Chondrocyte (in vitro differentiated cells): ENCODE measurements around the gene MBP. TPM values are rescaled to one million over a fixed set of nuclear protein-coding genes. Genes with fewer than 3 reads are reported as not detected.

Source experiments
- DNase-seq: peaks from one replicate; pipeline ENCODE4 v3.0.0; 2021; ENCODE audit warnings: mixed read lengths, low spot score
- H3K27ac Mint-ChIP-seq: one replicate; pipeline ENCODE4 v1.8.0; 2021; ENCODE audit warnings: mild to moderate bottlenecking, moderate library complexity, mixed read lengths; ENCODE audit not compliant: unreplicated experiment
- H3K27me3 Mint-ChIP-seq: 2 replicates; pipeline ENCODE4 v1.8.0; 2021; ENCODE audit warnings: low read depth, mixed read lengths
- H3K36me3 Mint-ChIP-seq: 2 replicates; pipeline ENCODE4 v1.8.0; 2021; ENCODE audit warnings: low read depth, mixed read lengths
- H3K4me1 Mint-ChIP-seq: 2 replicates; pipeline ENCODE4 v1.8.0; 2021; ENCODE audit warnings: low read depth, mild to moderate bottlenecking, mixed read lengths
- H3K4me3 Mint-ChIP-seq: one replicate; pipeline ENCODE4 v1.8.0; 2021; ENCODE audit warnings: mild to moderate bottlenecking, moderate library complexity, mixed read lengths; ENCODE audit not compliant: unreplicated experiment
- H3K9me3 Mint-ChIP-seq: 2 replicates; pipeline ENCODE4 v1.8.0; 2021; ENCODE audit warnings: low read depth, mixed read lengths
- total RNA-seq: library from RNA; stranded (reverse); gene quantifications from 3 replicates; pipeline ENCODE4 v1.2.1, GENCODE V29; 2021
- TF ChIP-seq, protein P1 (sequence below): fragments of 200-600 bp; sonication (generic); IDR thresholded peaks from 2 replicates; pipeline ENCODE4 v1.5.0; 2021; ENCODE audit warnings: antibody characterized with exemption, mild to moderate bottlenecking, moderate library complexity

MBP gene
- total RNA-seq, 1 donor from 2014 or later: 15.9 TPM

DNA sequence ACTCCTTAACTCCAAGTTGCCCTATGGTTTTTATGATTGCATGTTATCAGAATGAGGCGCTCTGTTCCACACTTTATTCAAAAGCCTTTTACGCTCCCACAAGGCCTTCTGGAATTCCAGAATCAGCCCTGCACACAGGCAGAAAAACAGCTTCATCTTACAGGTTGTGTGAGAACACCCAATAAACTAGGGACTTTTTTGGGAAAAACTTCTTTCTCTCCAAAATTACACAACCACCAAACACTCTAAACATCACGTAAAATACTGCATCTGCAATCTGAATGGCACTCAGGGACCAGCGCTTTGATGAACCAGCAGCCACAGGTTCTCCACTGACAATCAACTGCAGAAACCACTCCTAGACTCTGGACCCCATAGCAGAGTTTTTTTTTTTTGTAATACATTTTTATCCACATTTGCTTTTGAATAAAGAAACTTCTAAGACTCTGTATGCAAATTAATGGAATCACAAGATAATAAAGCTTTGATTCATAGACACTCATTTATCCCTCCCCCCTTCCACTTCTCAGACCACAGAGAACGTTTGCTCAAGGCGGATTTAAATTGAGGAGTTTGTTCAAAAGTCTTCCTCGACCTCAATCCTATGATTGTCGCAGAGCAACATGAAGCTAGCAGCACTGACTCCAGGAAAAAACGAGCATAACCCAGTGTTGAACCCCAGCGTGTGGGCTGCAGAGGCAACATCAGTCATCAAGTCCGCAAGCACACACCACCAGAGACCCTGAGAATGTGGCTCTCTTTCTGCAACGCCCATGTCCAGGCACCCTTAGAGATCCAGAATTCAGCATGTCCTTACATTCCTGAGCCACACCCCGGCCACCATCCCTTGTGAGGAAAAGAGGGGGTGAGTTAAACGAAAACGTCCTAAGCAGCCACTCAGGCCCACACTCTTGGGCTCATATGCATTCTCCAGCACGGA is 116.5 kb downstream of the MBP start:
- no peak overlapping the region for H3K4me3 Mint-ChIP-seq
- H3K27me3 Mint-ChIP-seq: no peaks in the 10 kb centered on the region
- DNase-seq: no peak
- no peaks in the 10 kb centered on the region for H3K9me3 Mint-ChIP-seq
- no peak overlapping the region for H3K27ac Mint-ChIP-seq
- TF ChIP-seq, protein P1, sequence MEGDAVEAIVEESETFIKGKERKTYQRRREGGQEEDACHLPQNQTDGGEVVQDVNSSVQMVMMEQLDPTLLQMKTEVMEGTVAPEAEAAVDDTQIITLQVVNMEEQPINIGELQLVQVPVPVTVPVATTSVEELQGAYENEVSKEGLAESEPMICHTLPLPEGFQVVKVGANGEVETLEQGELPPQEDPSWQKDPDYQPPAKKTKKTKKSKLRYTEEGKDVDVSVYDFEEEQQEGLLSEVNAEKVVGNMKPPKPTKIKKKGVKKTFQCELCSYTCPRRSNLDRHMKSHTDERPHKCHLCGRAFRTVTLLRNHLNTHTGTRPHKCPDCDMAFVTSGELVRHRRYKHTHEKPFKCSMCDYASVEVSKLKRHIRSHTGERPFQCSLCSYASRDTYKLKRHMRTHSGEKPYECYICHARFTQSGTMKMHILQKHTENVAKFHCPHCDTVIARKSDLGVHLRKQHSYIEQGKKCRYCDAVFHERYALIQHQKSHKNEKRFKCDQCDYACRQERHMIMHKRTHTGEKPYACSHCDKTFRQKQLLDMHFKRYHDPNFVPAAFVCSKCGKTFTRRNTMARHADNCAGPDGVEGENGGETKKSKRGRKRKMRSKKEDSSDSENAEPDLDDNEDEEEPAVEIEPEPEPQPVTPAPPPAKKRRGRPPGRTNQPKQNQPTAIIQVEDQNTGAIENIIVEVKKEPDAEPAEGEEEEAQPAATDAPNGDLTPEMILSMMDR: no peak
- peaks cover 12% of the 10 kb centered on the region for H3K36me3 Mint-ChIP-seq
- H3K4me1 Mint-ChIP-seq: no peaks in the 10 kb centered on the region

DNA sequence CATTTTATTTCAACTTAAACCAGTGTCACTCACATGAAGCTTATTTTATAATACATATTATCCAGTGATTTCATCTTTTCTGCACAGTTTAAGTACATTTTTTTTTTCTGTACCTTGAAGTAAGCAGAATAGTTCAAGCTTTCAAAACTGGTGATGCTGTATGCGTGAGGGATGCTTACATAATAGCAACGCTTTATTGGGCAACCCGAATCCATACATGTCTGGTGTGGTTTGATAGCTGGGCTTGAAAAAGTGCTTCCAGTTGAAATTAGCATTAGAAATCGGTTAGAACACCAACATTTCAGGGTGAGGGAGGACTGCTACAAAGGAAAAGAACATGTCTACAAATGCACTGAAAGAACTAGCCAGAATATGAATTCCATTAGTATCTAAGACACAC is 117.4 kb downstream of the MBP start:
- DNase-seq: no peak
- no peaks in the 10 kb centered on the region for H3K4me1 Mint-ChIP-seq
- no peaks in the 10 kb centered on the region for H3K9me3 Mint-ChIP-seq
- TF ChIP-seq, protein P1: no peak
- H3K27ac Mint-ChIP-seq: no peak overlapping the region
- H3K36me3 Mint-ChIP-seq: peaks cover 12% of the 10 kb centered on the region
- no peaks in the 10 kb centered on the region for H3K27me3 Mint-ChIP-seq
- H3K4me3 Mint-ChIP-seq: no peak overlapping the region

DNA sequence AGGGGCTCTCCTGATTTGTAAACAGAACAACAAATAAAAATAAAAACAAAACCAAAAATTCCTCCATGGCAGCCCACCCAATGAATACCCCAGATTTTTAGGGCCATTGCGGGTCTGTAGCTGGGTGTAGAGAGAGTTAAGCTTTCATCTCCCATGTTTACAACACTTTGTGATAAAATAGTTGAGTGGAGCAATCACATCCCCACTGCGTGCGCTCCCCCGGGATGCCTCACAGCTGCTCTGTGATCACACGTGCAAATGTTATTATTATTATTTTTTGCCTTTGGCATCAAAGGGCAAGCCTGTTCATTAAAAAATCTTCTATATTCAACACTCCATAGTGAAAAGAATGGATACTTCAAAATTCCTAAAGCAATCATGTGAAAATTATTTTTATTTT is 118.0 kb downstream of the MBP start:
- Mint-ChIP-seq H3K4me1 (no peaks in the 10 kb centered on the region), H3K9me3 (no peaks in the 10 kb centered on the region), H3K36me3 (peaks cover 15% of the 10 kb centered on the region), H3K27me3 (no peaks in the 10 kb centered on the region), H3K4me3 (no peak overlapping the region), H3K27ac (no peak overlapping the region)
- TF ChIP-seq, protein P1: no peak
- DNase-seq: no peak

DNA sequence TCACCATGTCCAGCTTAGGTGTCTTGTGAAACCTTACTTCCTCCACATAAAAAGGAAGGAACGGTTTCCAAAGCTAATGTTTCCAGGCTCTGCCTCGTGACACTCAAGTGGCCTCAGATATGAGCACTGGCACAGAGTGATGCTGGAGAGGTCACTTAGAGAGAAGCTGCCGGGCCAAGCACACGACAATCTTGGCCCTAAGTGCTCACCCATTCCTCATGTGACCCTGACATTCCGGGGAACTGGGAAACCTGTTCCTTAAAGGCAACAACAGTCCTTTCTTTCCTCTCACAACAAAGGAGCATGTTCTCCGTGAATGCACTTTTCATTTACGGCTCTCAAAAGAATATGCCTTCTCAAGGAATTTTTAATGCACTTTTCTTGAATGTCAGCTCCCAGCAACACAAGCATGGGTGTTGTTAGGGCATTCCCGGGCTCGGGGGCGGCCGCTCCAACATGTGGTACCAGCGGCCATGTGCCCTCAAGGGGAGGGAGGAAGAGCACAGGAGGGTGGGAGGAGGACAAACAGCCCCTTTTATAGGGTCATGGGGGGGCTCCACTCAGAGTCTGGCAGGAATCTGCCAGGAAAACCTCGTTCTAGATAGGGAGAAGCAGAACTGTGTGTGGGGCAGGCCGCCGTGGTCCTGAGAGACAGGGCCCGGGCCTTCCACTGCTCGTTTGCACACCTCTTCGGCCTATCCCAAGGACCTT is 118.6 kb downstream of the MBP start:
- Mint-ChIP-seq H3K36me3 (peaks cover 13% of the 10 kb centered on the region), H3K27ac (no peak overlapping the region), H3K4me1 (no peaks in the 10 kb centered on the region), H3K27me3 (no peaks in the 10 kb centered on the region), H3K4me3 (no peak overlapping the region), H3K9me3 (no peaks in the 10 kb centered on the region)
- no peak for DNase-seq
- TF ChIP-seq, protein P1: no peak

DNA sequence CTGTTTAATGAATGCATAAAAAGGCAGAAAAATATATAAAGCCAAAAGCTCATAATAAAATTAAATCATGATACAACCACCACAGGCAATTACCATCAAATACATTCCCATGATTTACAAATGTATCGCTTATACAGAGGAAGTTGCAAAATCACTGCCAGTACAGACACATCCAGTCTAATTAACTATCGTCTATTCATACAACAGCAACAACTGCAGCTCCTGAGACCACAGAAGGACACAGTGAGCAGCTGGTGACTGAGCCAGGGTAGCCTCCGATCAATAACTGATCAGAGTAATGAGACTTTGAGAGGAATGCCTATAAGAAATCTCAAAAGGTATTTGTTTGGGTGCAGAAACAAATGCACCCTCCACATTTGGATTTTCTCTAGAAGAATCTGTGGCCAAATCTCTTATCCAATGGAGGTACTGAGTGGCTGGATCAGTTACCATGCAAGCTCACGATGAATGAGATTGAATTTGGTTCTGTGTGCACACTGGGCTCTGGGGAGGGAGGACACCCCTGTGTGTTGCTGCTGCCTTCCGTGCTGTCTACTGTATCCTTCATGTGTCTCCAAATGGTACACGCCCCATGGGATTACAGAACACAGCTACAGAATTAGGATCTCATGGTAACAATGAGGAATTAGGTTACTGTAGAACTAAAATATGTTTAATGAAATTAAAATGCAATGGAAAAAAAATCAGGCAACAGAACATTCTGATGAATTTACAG is 119.6 kb downstream of the MBP start:
- Mint-ChIP-seq H3K4me1 (no peaks in the 10 kb centered on the region), H3K27me3 (peaks cover 1% of the 10 kb centered on the region), H3K36me3 (peaks cover 13% of the 10 kb centered on the region), H3K27ac (no peak overlapping the region), H3K4me3 (no peak overlapping the region), H3K9me3 (no peaks in the 10 kb centered on the region)
- TF ChIP-seq, protein P1: no peak
- no peak for DNase-seq
